ENCODE measurements around the gene M1AP.
"Not testable (repeated sequence)": the region's sequence is repeated elsewhere in the genome, so short reads cannot be mapped to it uniquely, and the experiment has no call there.

The M1AP gene

GRCh38 chr2:74562126-74562775, 85.9 kb downstream of the M1AP start:
- FAIRE-seq = no peak

- not testable (repeated sequence) for FAIRE-seq
Measured at GRCh38 chr2:74561022-74561421, 87.1 kb downstream of the M1AP start.

- no peak for FAIRE-seq
Measured at GRCh38 chr2:74560591-74560990, 87.5 kb downstream of the M1AP start.

GRCh38 chr2:74559912-74560311, 88.2 kb downstream of the M1AP start:
- FAIRE-seq = no peak

- FAIRE-seq = no peak
Measured at GRCh38 chr2:74558284-74559230, 89.6 kb downstream of the M1AP start.

GRCh38 chr2:74556831-74557370, 91.2 kb downstream of the M1AP start:
- FAIRE-seq = no peak

- no peak for FAIRE-seq
Measured at GRCh38 chr2:74556159-74556558, 92.0 kb downstream of the M1AP start.

- no peak for FAIRE-seq
Measured at GRCh38 chr2:74555610-74556103, 92.5 kb downstream of the M1AP start.

- no peak for FAIRE-seq
Measured at GRCh38 chr2:74554820-74555531, 93.2 kb downstream of the M1AP start.

- FAIRE-seq = no peak
Measured at GRCh38 chr2:74553892-74554819, 94.0 kb downstream of the M1AP start, which contains the start of the genes DOK1 and LOXL3. Gene DOK1 (plus strand): TSS chr2:74554720. CDS start chr2:74554755, 35 bp downstream. Gene LOXL3 (minus strand): TSS chr2:74553942. CDS start chr2:74552634, 1,308 bp downstream.

GRCh38 chr2:74552914-74553811, 95.0 kb downstream of the M1AP start:
- FAIRE-seq = no peak

GRCh38 chr2:74551942-74552913, 95.9 kb downstream of the M1AP start:
- no peak for FAIRE-seq

GRCh38 chr2:74551530-74551929, 96.6 kb downstream of the M1AP start:
- FAIRE-seq = no peak

- FAIRE-seq = no peak
Measured at GRCh38 chr2:74550231-74550630, 97.9 kb downstream of the M1AP start.

GRCh38 chr2:74548900-74549826, 99.0 kb downstream of the M1AP start:
- FAIRE-seq = no peak

GRCh38 chr2:74548285-74548899, 99.7 kb downstream of the M1AP start:
- no peak for FAIRE-seq

- FAIRE-seq = no peak
Measured at GRCh38 chr2:74546004-74546403, 102.1 kb downstream of the M1AP start.

- FAIRE-seq = no peak
Measured at GRCh38 chr2:74544634-74545033, 103.5 kb downstream of the M1AP start.

Measured in islet of Langerhans (tissue), 1 donor.